HCT116 (cell line): Measurements from ENCODE around the gene EVI5. TPM values are rescaled to one million over a fixed set of nuclear protein-coding genes. Genes with fewer than 3 reads are reported as not detected.

Experiments
- ATAC-seq: fragments of 200-7000 bp; cut with Tn5 transposase; 2 replicates; pipeline ENCODE4 v1.9.1; 2020; ENCODE audit warnings: mild to moderate bottlenecking, moderate library complexity
- BruUV-seq: library from RNA; stranded (reverse); fragments of 400-500 nt; replicated peaks from 2 replicates; lab custom pipeline; 2021; lab: Mats Ljungman, UMichigan
- CTCF ChIA-PET: fragments of 300-600 bp; sonication (Branson Sonifier 250); formaldehyde crosslinking; loops from one replicate; lab custom pipeline; 2021; ENCODE audit warnings: antibody characterized with exemption; lab: Charles Lee
- POLR2A ChIA-PET: fragments of 300-600, 350-600 bp; sonication (Branson Sonifier 250); formaldehyde crosslinking; loops from one replicate; lab custom pipeline; 2021; ENCODE audit warnings: antibody characterized with exemption; lab: Charles Lee
- RAD21 ChIA-PET, 2 experiments: fragments of 300-600 bp; sonication (Branson Sonifier 250); formaldehyde crosslinking; loops; one replicate each; lab custom pipeline; 2023; ENCODE audit warnings: low total read pairs in 2 of 2; ENCODE audit not compliant: uncharacterized antibody in 2 of 2, unreplicated experiment in 2 of 2, low non-redundant PET in 1 of 2; lab: Charles Lee
- DNase-seq: peaks from one replicate; pipeline ENCODE4 v3.0.0-alpha.2; 2010; ENCODE audit warnings: low read depth, low spot score
- H2AFZ ChIP-seq: fragments of 200-600 bp; shearing (Covaris generic), sonication (generic); 2 replicates; pipeline ENCODE4 v1.6.1; 2017; ENCODE audit warnings: low read depth, mixed run types, mixed read lengths, antibody characterized with exemption, low read length; ENCODE audit not compliant: poor library complexity, severe bottlenecking
- H3K27ac ChIP-seq: 2 replicates; pipeline ENCODE4 v1.5.1; 2012; ENCODE audit warnings: low read depth, low read length
- H3K27me3 ChIP-seq: fragments of 200-600 bp; sonication (generic); 2 replicates; pipeline ENCODE4 v1.6.1; 2016; ENCODE audit warnings: mixed run types, low read length, mixed read lengths; ENCODE audit not compliant: insufficient read depth
- H3K36me3 ChIP-seq, 2 experiments: fragments of 200-500 bp in 1 of 2; fragments of 200-600 bp in 1 of 2; sonication (Bioruptor generic) in 1 of 2; sonication (generic) in 1 of 2; 2 replicates each; pipeline versions ENCODE4 v1.5.1 to v1.6.1; 2014 to 2016; ENCODE audit warnings: low read length in 2 of 2, inconsistent platforms in 1 of 2, mixed read lengths in 1 of 2, mixed run types in 1 of 2; ENCODE audit not compliant: insufficient read depth in 2 of 2, control insufficient read depth in 1 of 2
- H3K4me1 ChIP-seq, 2 experiments: fragments of 200-600 bp in 1 of 2; sonication (generic) in 1 of 2; 2 replicates each; pipeline versions ENCODE4 v1.5.1 to v1.6.1; 2012 to 2017; ENCODE audit warnings: low read length in 2 of 2, inconsistent platforms in 1 of 2, mild to moderate bottlenecking in 1 of 2, mixed read lengths in 1 of 2, mixed run types in 1 of 2, moderate library complexity in 1 of 2; ENCODE audit not compliant: insufficient read depth in 2 of 2, control insufficient read depth in 1 of 2
- H3K4me2 ChIP-seq: fragments of 200-600 bp; sonication (generic); 2 replicates; pipeline ENCODE4 v1.6.1; 2017; ENCODE audit warnings: mixed run types, low read length, mixed read lengths
- H3K4me3 ChIP-seq, 2 experiments: fragments of 200-600 bp in 1 of 2; sonication (generic) in 1 of 2; replicated peaks in 1 of 2; 2 replicates each; pipeline ENCODE4 v1.5.1; 2011 to 2016; ENCODE audit warnings: low read length in 2 of 2, control low read depth in 1 of 2, low read depth in 1 of 2, mild to moderate bottlenecking in 1 of 2, mixed read lengths in 1 of 2, mixed run types in 1 of 2
- H3K79me2 ChIP-seq: fragments of 200-600 bp; sonication (generic); 2 replicates; pipeline ENCODE4 v1.6.1; 2017; ENCODE audit warnings: mild to moderate bottlenecking, mixed run types, low read length, moderate library complexity, mixed read lengths; ENCODE audit not compliant: insufficient read depth
- H3K9ac ChIP-seq: fragments of 200-600 bp; sonication (generic); 2 replicates; pipeline ENCODE4 v1.6.1; 2016; ENCODE audit warnings: low read length, mixed read lengths
- H3K9me2 ChIP-seq: fragments of 200-600 bp; sonication (generic), shearing (Covaris generic); 2 replicates; pipeline ENCODE4 v1.6.1; 2017; ENCODE audit warnings: mixed run types, mild to moderate bottlenecking, moderate library complexity; ENCODE audit not compliant: insufficient read depth
- H3K9me3 ChIP-seq, 2 experiments: fragments of 200-500 bp in 1 of 2; fragments of 200-600 bp in 1 of 2; sonication (Bioruptor generic) in 1 of 2; sonication (generic) in 1 of 2; 2 replicates each; pipeline ENCODE4 v1.6.1; 2014 to 2017; ENCODE audit warnings: low read length in 2 of 2, mixed read lengths in 2 of 2, inconsistent platforms in 1 of 2, low read depth in 1 of 2, mild to moderate bottlenecking in 1 of 2, mixed run types in 1 of 2, moderate library complexity in 1 of 2; ENCODE audit not compliant: control insufficient read depth in 1 of 2, insufficient read depth in 1 of 2
- H4K20me1 ChIP-seq: fragments of 200-600 bp; sonication (generic), shearing (Covaris generic); 2 replicates; pipeline ENCODE4 v1.6.1; 2017; ENCODE audit warnings: mixed run types, mild to moderate bottlenecking, moderate library complexity; ENCODE audit not compliant: insufficient read depth
- CEBPB ChIP-seq: IDR thresholded peaks from 2 replicates; pipeline ENCODE4 v1.6.1; 2012; ENCODE audit warnings: low read depth
- EGR1 ChIP-seq: IDR thresholded peaks from 2 replicates; pipeline ENCODE4 v1.6.1; 2012; ENCODE audit warnings: low read depth
- ELF1 ChIP-seq: IDR thresholded peaks from 2 replicates; pipeline ENCODE4 v1.6.1; 2012; ENCODE audit warnings: low read depth, borderline replicate concordance
- FOSL1 ChIP-seq: IDR thresholded peaks from 2 replicates; pipeline ENCODE4 v1.6.1; 2012; ENCODE audit warnings: low read depth
- JUND ChIP-seq: IDR thresholded peaks from 2 replicates; pipeline ENCODE4 v1.6.1; 2012
- POLR2AphosphoS5 ChIP-seq: IDR thresholded peaks from 2 replicates; pipeline ENCODE4 v1.6.1; 2011; ENCODE audit warnings: mild to moderate bottlenecking, low read depth, low read length, moderate library complexity
- RAD21 ChIP-seq: IDR thresholded peaks from 2 replicates; pipeline ENCODE4 v1.6.1; 2012; ENCODE audit warnings: low read depth, mild to moderate bottlenecking
- SIN3A ChIP-seq: IDR thresholded peaks from 2 replicates; pipeline ENCODE4 v1.6.1; 2012; ENCODE audit warnings: low read depth
- SP1 ChIP-seq: IDR thresholded peaks from 2 replicates; pipeline ENCODE4 v1.6.1; 2012; ENCODE audit warnings: low read depth
- intact Hi-C: fragments of 100-400 bp; cut with micrococcal nuclease; formaldehyde crosslinking; loops from 2 replicates; pipeline ENCODE4 v1.10.0; 2022
- total RNA-seq: library from RNA; stranded (reverse); gene quantifications from one replicate; pipeline ENCODE4 v1.2.1, GENCODE V29; 2021; ENCODE audit not compliant: unreplicated experiment
- TF ChIP-seq, protein P1 (sequence below): IDR thresholded peaks from 2 replicates; pipeline ENCODE4 v1.6.1; 2012
- TF ChIP-seq, protein P2 (sequence below): IDR thresholded peaks from 2 replicates; pipeline ENCODE4 v1.6.1; 2011; ENCODE audit warnings: mild to moderate bottlenecking, low read length, moderate library complexity; ENCODE audit not compliant: insufficient replicate concordance; ENCODE audit errors: extremely low read depth

EVI5 gene
- total RNA-seq, 1 experiment from 2014 or later, result 21.8 TPM

- BruUV-seq, result no TSS peak
- Histone ChIP-seq H3K4me2 (no peak overlapping the region), H3K27ac (no peak overlapping the region), H3K36me3 (no peaks in the 10 kb centered on the region), H3K9ac (no peak overlapping the region), H3K79me2 (peaks cover 37% of the 10 kb centered on the region; the same call in 1 of the 2 replicates), H3K4me3 (no peak overlapping the region), H3K9me3 (peaks cover 0 to 3% of the 10 kb centered on the region in 2 experiments; a peak in 1 of 4 replicates), H3K9me2 (no peaks in the 10 kb centered on the region), H4K20me1 (no peaks in the 10 kb centered on the region), H3K4me1 (no peaks in the 10 kb centered on the region), H2AFZ (no peak overlapping the region), H3K27me3 (no peaks in the 10 kb centered on the region)
- CTCF ChIA-PET, result no interaction called here
- POLR2A ChIA-PET, result no interaction called here
- intact Hi-C loops, result no loop called here
- no peak for ATAC-seq
- RAD21 ChIA-PET, result no interaction called here
- no peak for DNase-seq
- TF ChIP-seq CEBPB (no peak), SP1 (no peak), ELF1 (no peak), POLR2AphosphoS5 (no peak), SIN3A (no peak), JUND (no peak)
- TF ChIP-seq, protein P1, sequence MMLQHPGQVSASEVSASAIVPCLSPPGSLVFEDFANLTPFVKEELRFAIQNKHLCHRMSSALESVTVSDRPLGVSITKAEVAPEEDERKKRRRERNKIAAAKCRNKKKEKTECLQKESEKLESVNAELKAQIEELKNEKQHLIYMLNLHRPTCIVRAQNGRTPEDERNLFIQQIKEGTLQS, result no peak
These were observed 15.1 kb downstream of the EVI5 start for GRCh38 chr1:92769856-92770255.

DNA sequence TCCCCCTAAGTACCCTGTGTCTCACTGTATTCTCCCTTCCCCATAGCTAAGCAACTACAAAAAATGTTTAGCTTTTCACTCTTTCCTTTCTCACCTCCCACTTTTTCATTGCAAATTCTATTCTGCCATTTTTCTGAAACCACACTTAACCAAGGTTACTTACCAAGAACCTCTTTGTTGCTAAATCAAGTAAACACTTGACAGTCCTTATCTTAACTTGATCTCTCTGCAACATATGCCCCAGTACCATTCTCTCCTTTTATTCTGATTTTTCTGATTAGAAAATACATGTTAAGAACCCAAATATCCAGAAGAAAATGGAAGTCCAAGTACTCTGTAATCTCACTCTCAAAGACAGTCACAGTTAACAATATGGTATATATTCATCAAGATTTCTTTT is 16.0 kb downstream of the EVI5 start:
- no TSS peak for BruUV-seq
- POLR2A ChIA-PET, result no interaction called here
- no peak overlapping the region for H3K9ac ChIP-seq
- no peaks in the 10 kb centered on the region for H3K27me3 ChIP-seq
- no peak overlapping the region for H3K4me2 ChIP-seq
- H3K9me2 ChIP-seq, result no peaks in the 10 kb centered on the region
- no peak for ATAC-seq
- H3K36me3 ChIP-seq, result no peaks in the 10 kb centered on the region
- no peak overlapping the region for H3K27ac ChIP-seq
- no peak overlapping the region for H3K4me3 ChIP-seq
- TF ChIP-seq FOSL1, result no peak
- no peak for TF ChIP-seq RAD21
- no peak for TF ChIP-seq EGR1
- TF ChIP-seq, protein P2, sequence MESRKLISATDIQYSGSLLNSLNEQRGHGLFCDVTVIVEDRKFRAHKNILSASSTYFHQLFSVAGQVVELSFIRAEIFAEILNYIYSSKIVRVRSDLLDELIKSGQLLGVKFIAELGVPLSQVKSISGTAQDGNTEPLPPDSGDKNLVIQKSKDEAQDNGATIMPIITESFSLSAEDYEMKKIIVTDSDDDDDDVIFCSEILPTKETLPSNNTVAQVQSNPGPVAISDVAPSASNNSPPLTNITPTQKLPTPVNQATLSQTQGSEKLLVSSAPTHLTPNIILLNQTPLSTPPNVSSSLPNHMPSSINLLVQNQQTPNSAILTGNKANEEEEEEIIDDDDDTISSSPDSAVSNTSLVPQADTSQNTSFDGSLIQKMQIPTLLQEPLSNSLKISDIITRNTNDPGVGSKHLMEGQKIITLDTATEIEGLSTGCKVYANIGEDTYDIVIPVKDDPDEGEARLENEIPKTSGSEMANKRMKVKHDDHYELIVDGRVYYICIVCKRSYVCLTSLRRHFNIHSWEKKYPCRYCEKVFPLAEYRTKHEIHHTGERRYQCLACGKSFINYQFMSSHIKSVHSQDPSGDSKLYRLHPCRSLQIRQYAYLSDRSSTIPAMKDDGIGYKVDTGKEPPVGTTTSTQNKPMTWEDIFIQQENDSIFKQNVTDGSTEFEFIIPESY, result no peak
- TF ChIP-seq, all 23 proteins: peak for 0
- ChIA-PET CTCF (no interaction called here), RAD21 (no interaction called here)
- intact Hi-C loops, result no loop called here
- Histone ChIP-seq H3K4me1 (no peaks in the 10 kb centered on the region), H3K79me2 (peaks cover 32% of the 10 kb centered on the region; the same call in 1 of the 2 replicates), H2AFZ (no peak overlapping the region), H3K9me3 (peaks cover 0 to 3% of the 10 kb centered on the region in 2 experiments; a peak in 1 of 4 replicates), H4K20me1 (no peaks in the 10 kb centered on the region)
- DNase-seq, result no peak
